OCI-LY1 (cell line): ENCODE results near the gene AMOT.

Experiments
- H2AFZ ChIP-seq: fragments of 200-600 bp; sonication (generic), shearing (Covaris generic); 2 replicates; pipeline ENCODE4 v1.6.0; 2014; ENCODE audit warnings: antibody characterized with exemption, mild to moderate bottlenecking, low read length
- H3F3A ChIP-seq: fragments of 200-600 bp; sonication (generic), shearing (Covaris generic); 2 replicates; pipeline ENCODE4 v1.6.0; 2014; ENCODE audit warnings: mild to moderate bottlenecking, antibody characterized with exemption, low read length, moderate library complexity; ENCODE audit not compliant: insufficient read depth
- H3K27ac ChIP-seq: fragments of 200-600 bp; sonication (generic); 2 replicates; pipeline ENCODE4 v1.5.1; 2014; ENCODE audit warnings: low read length, mixed run types, mild to moderate bottlenecking, low read depth; ENCODE audit not compliant: poor library complexity, severe bottlenecking
- H3K27me3 ChIP-seq: fragments of 200-600 bp; sonication (generic); 2 replicates; pipeline ENCODE4 v1.6.0; 2014; ENCODE audit warnings: antibody characterized with exemption, mild to moderate bottlenecking, low read length, moderate library complexity; ENCODE audit not compliant: insufficient read depth
- H3K36me3 ChIP-seq: fragments of 200-600 bp; sonication (generic); 2 replicates; pipeline ENCODE4 v1.6.1; 2014; ENCODE audit warnings: mild to moderate bottlenecking, antibody characterized with exemption, low read length, moderate library complexity, mixed read lengths; ENCODE audit not compliant: insufficient read depth
- H3K4me1 ChIP-seq: fragments of 200-600 bp; sonication (generic); 2 replicates; pipeline ENCODE4 v1.5.1; 2014; ENCODE audit warnings: mild to moderate bottlenecking, low read length, moderate library complexity; ENCODE audit not compliant: insufficient read depth, severe bottlenecking
- H3K4me2 ChIP-seq: fragments of 200-600 bp; sonication (generic), shearing (Covaris generic); 2 replicates; pipeline ENCODE4 v1.6.1; 2014; ENCODE audit warnings: low read length
- H3K4me3 ChIP-seq: fragments of 200-600 bp; sonication (generic); 2 replicates; pipeline ENCODE4 v1.5.1; 2014; ENCODE audit warnings: low read length, low read depth, mild to moderate bottlenecking, mixed read lengths; ENCODE audit not compliant: poor library complexity, severe bottlenecking
- H3K79me2 ChIP-seq: fragments of 200-600 bp; shearing (Covaris generic); 2 replicates; pipeline ENCODE4 v1.6.1; 2016; ENCODE audit warnings: mixed run types, low read length, mixed read lengths; ENCODE audit not compliant: insufficient read depth
- H3K9ac ChIP-seq: fragments of 200-600 bp; sonication (generic), shearing (Covaris generic); 2 replicates; pipeline ENCODE4 v1.6.1; 2014; ENCODE audit warnings: mild to moderate bottlenecking, low read length, mixed read lengths
- H3K9me2 ChIP-seq: fragments of 200-600 bp; sonication (generic), shearing (Covaris generic); 2 replicates; pipeline ENCODE4 v1.6.1; 2014; ENCODE audit warnings: low read depth, mild to moderate bottlenecking, low read length, mixed read lengths
- H3K9me3 ChIP-seq: fragments of 200-600 bp; shearing (Covaris generic); 2 replicates; pipeline ENCODE4 v1.6.1; 2014; ENCODE audit warnings: low read length, mixed read lengths
- H4K20me1 ChIP-seq: fragments of 200-600 bp; sonication (generic), shearing (Covaris generic); 2 replicates; pipeline ENCODE4 v1.6.0; 2016; ENCODE audit warnings: mild to moderate bottlenecking, low read length; ENCODE audit not compliant: insufficient read depth
- EZH2 ChIP-seq: fragments of 200-600 bp; sonication (generic), shearing (Covaris generic); IDR thresholded peaks from 2 replicates; pipeline ENCODE4 v1.8.0; 2017; ENCODE audit warnings: borderline replicate concordance, mixed run types, mild to moderate bottlenecking, antibody characterized with exemption, low read length, moderate library complexity, mixed read lengths
- TF ChIP-seq, protein P1 (sequence below): fragments of 200-600 bp; sonication (generic), shearing (Covaris generic); IDR thresholded peaks from 2 replicates; pipeline ENCODE4 v1.5.1; 2017; ENCODE audit warnings: mild to moderate bottlenecking, antibody characterized with exemption, low read length, moderate library complexity, mixed read lengths

Gene AMOT

GRCh38 chrX:112844250-112844649, 3.6 kb upstream of the AMOT start:
- TF ChIP-seq EZH2: no peak
- TF ChIP-seq, protein P1, sequence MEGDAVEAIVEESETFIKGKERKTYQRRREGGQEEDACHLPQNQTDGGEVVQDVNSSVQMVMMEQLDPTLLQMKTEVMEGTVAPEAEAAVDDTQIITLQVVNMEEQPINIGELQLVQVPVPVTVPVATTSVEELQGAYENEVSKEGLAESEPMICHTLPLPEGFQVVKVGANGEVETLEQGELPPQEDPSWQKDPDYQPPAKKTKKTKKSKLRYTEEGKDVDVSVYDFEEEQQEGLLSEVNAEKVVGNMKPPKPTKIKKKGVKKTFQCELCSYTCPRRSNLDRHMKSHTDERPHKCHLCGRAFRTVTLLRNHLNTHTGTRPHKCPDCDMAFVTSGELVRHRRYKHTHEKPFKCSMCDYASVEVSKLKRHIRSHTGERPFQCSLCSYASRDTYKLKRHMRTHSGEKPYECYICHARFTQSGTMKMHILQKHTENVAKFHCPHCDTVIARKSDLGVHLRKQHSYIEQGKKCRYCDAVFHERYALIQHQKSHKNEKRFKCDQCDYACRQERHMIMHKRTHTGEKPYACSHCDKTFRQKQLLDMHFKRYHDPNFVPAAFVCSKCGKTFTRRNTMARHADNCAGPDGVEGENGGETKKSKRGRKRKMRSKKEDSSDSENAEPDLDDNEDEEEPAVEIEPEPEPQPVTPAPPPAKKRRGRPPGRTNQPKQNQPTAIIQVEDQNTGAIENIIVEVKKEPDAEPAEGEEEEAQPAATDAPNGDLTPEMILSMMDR: no peak

GRCh38 chrX:112841820-112842157, 1.2 kb upstream of the AMOT start:
- H2AFZ ChIP-seq: no peak overlapping the region
- H3K27me3 ChIP-seq: no peaks in the 10 kb centered on the region
- no peaks in the 10 kb centered on the region for H3K79me2 ChIP-seq
- no peaks in the 10 kb centered on the region for H3K4me1 ChIP-seq
- no peaks in the 10 kb centered on the region for H4K20me1 ChIP-seq
- no peak overlapping the region for H3K4me3 ChIP-seq
- no peak overlapping the region for H3K27ac ChIP-seq
- H3K9ac ChIP-seq: no peak overlapping the region
- no peaks in the 10 kb centered on the region for H3F3A ChIP-seq
- no peaks in the 10 kb centered on the region for H3K36me3 ChIP-seq
- H3K9me2 ChIP-seq: no peaks in the 10 kb centered on the region
- TF ChIP-seq, protein P1: no peak
- no peak for TF ChIP-seq EZH2
- no peaks in the 10 kb centered on the region for H3K9me3 ChIP-seq
- H3K4me2 ChIP-seq: no peak overlapping the region

More at GRCh38 chrX:112844250-112844649, 3.6 kb upstream of the AMOT start:
- H3K9me3 ChIP-seq: no peaks in the 10 kb centered on the region
- no peaks in the 10 kb centered on the region for H3K79me2 ChIP-seq
- H3F3A ChIP-seq: no peaks in the 10 kb centered on the region
- H3K27ac ChIP-seq: no peak overlapping the region
- no peaks in the 10 kb centered on the region for H4K20me1 ChIP-seq
- H3K4me2 ChIP-seq: no peak overlapping the region
- H2AFZ ChIP-seq: no peak overlapping the region
- no peaks in the 10 kb centered on the region for H3K27me3 ChIP-seq
- no peaks in the 10 kb centered on the region for H3K4me1 ChIP-seq
- no peaks in the 10 kb centered on the region for H3K9me2 ChIP-seq
- no peak overlapping the region for H3K4me3 ChIP-seq
- no peaks in the 10 kb centered on the region for H3K36me3 ChIP-seq
- no peak overlapping the region for H3K9ac ChIP-seq

DNA sequence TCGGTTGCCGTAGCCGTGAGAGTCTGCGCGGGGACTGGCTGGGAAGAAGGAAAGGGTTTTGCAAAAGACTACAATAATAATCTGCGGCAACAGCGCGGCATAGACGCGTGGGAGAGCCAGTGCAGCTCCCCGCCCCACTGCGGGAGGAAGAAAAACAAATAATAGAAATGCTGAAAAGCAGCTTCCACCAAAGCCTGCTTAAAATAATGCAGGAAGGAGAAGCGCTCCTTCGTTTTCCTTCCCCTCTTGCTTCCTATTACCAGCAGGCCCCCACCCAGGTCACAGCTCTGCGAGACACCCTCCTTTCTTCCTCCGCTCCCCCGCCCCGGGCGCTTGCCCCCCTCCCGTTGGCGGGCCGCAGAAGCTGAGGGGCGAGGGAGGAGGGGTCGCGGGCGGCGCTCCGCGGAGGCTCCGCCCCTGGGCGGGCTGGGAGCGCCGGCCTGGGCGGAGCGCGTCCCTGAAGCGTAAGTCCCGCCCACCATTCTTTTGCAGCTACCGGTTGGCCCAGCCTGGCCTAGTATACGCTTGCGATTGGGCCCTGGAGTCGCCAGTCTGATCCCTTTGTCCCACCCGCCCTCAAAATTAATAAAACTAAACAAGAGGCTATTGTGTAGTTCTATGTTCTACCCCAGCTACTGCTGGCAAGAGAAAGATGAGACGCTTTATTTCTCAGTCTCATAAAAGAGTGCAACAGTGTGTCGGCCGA, 636 bp upstream of the AMOT start:
- H3K9me3 ChIP-seq: no peaks in the 10 kb centered on the region
- no peaks in the 10 kb centered on the region for H3K79me2 ChIP-seq
- H3K4me1 ChIP-seq: no peaks in the 10 kb centered on the region
- H3K4me3 ChIP-seq: no peak overlapping the region
- no peak overlapping the region for H3K9ac ChIP-seq
- H4K20me1 ChIP-seq: no peaks in the 10 kb centered on the region
- no peaks in the 10 kb centered on the region for H3F3A ChIP-seq
- H3K9me2 ChIP-seq: no peaks in the 10 kb centered on the region
- H3K27me3 ChIP-seq: no peaks in the 10 kb centered on the region
- no peak overlapping the region for H3K27ac ChIP-seq
- H2AFZ ChIP-seq: no peak overlapping the region
- H3K36me3 ChIP-seq: no peaks in the 10 kb centered on the region
- no peak overlapping the region for H3K4me2 ChIP-seq
- TF ChIP-seq, protein P1: no peak
- no peak for TF ChIP-seq EZH2
